GM23338 (cell line): ENCODE results near the gene AEBP2. TPM values are rescaled to one million over a fixed set of nuclear protein-coding genes. Genes with fewer than 3 reads are reported as not detected.

Experiments used
- ATAC-seq: fragments of 200-7000 bp; cut with Tn5 transposase; 3 replicates; pipeline ENCODE4 v1.9.1; 2020
- DNase-seq: peaks from one replicate; pipeline ENCODE4 v3.0.0-alpha.2; 2015; ENCODE audit warnings: low spot score
- H2AFZ ChIP-seq: fragments of 200-600 bp; sonication (generic); 2 replicates; pipeline ENCODE4 v1.8.0; 2016; ENCODE audit warnings: antibody characterized with exemption, mild to moderate bottlenecking, moderate library complexity
- H3F3A ChIP-seq: fragments of 200-600 bp; sonication (generic); replicated peaks from 2 replicates; pipeline ENCODE4 v1.8.0; 2017; ENCODE audit warnings: antibody characterized with exemption, mixed run types, low read depth
- H3K27ac ChIP-seq: fragments of 200-600 bp; sonication (generic); 2 replicates; pipeline ENCODE4 v1.6.1; 2016; ENCODE audit warnings: low read depth
- H3K27me3 ChIP-seq: fragments of 200-600 bp; sonication (generic); 2 replicates; pipeline ENCODE4 v1.8.0; 2016; ENCODE audit warnings: mild to moderate bottlenecking, mixed run types, moderate library complexity; ENCODE audit not compliant: insufficient read depth
- H3K36me3 ChIP-seq: fragments of 200-600 bp; sonication (generic); 2 replicates; pipeline ENCODE4 v1.8.0; 2016; ENCODE audit warnings: mild to moderate bottlenecking; ENCODE audit not compliant: insufficient read depth
- H3K4me1 ChIP-seq: fragments of 200-600 bp; sonication (generic); 2 replicates; pipeline ENCODE4 v1.8.0; 2016; ENCODE audit warnings: mild to moderate bottlenecking, moderate library complexity; ENCODE audit not compliant: insufficient read depth
- H3K4me2 ChIP-seq: fragments of 200-600 bp; sonication (generic); 2 replicates; pipeline ENCODE4 v1.7.1; 2017; ENCODE audit warnings: mixed run types
- H3K4me3 ChIP-seq: fragments of 200-600 bp; sonication (generic); 2 replicates; pipeline ENCODE4 v1.6.1; 2016; ENCODE audit warnings: mixed run types
- H3K79me2 ChIP-seq: fragments of 200-600 bp; sonication (generic); replicated peaks from 2 replicates; pipeline ENCODE4 v1.8.0; 2017; ENCODE audit warnings: mild to moderate bottlenecking; ENCODE audit not compliant: insufficient read depth
- H3K9me2 ChIP-seq: fragments of 200-600 bp; sonication (generic); 2 replicates; pipeline ENCODE4 v1.8.0; 2017; ENCODE audit not compliant: insufficient read depth
- H4K20me1 ChIP-seq: fragments of 200-600 bp; sonication (generic); replicated peaks from 2 replicates; pipeline ENCODE4 v1.8.0; 2017; ENCODE audit warnings: mild to moderate bottlenecking; ENCODE audit not compliant: insufficient read depth
- H3K27ac Mint-ChIP-seq: 2 replicates; pipeline ENCODE4 v1.8.0; 2020; ENCODE audit warnings: inconsistent platforms, mild to moderate bottlenecking, moderate library complexity, mixed read lengths
- H3K27me3 Mint-ChIP-seq: 3 replicates; pipeline ENCODE4 v1.8.0; 2022; ENCODE audit warnings: low read depth, mild to moderate bottlenecking, moderate library complexity, mixed read lengths, inconsistent platforms; ENCODE audit not compliant: insufficient read depth, poor library complexity
- H3K36me3 Mint-ChIP-seq: 3 replicates; pipeline ENCODE4 v1.8.0; 2021; ENCODE audit warnings: low read depth, mild to moderate bottlenecking, inconsistent platforms, moderate library complexity, mixed read lengths
- H3K4me1 Mint-ChIP-seq: 3 replicates; pipeline ENCODE4 v1.8.0; 2020; ENCODE audit warnings: mild to moderate bottlenecking, inconsistent platforms, mixed read lengths
- H3K4me3 Mint-ChIP-seq: 3 replicates; pipeline ENCODE4 v1.8.0; 2021; ENCODE audit warnings: moderate library complexity, mild to moderate bottlenecking, inconsistent platforms, mixed read lengths
- H3K9me3 Mint-ChIP-seq: 3 replicates; pipeline ENCODE4 v1.8.0; 2020; ENCODE audit warnings: moderate library complexity, mild to moderate bottlenecking, inconsistent platforms, mixed read lengths
- CREB1 ChIP-seq: fragments of 250-450 bp; sonication (Bioruptor Pico); IDR thresholded peaks from 2 replicates; pipeline ENCODE4 v1.5.0; 2020; ENCODE audit warnings: low read depth, mild to moderate bottlenecking, moderate library complexity
- CTCF ChIP-seq, 2 experiments: fragments of 200-600 bp in 1 of 2; sonication (generic) in 1 of 2; conservative IDR thresholded peaks; 2 replicates each; pipeline versions ENCODE4 v1.5.1 to v1.6.1; 2016 to 2017; ENCODE audit warnings: antibody characterized with exemption in 2 of 2, low read depth in 2 of 2, mild to moderate bottlenecking in 2 of 2, moderate library complexity in 1 of 2
- ETS1 ChIP-seq: IDR thresholded peaks from 2 replicates; pipeline ENCODE4 v1.6.1; 2016; ENCODE audit warnings: antibody characterized with exemption
- EZH2 ChIP-seq: fragments of 200-600 bp; sonication (generic); IDR thresholded peaks from one replicate; pipeline ENCODE4 v1.8.0; 2017; ENCODE audit warnings: antibody characterized with exemption, mild to moderate bottlenecking, low read depth; ENCODE audit not compliant: unreplicated experiment
- EZH2phosphoT487 ChIP-seq: fragments of 200-600 bp; sonication (generic); IDR thresholded peaks from one replicate; pipeline ENCODE4 v1.8.1; 2018; ENCODE audit warnings: antibody characterized with exemption; ENCODE audit not compliant: unreplicated experiment
- JUNB ChIP-seq: IDR thresholded peaks from one replicate; pipeline ENCODE4 v1.6.1; 2016; ENCODE audit warnings: antibody characterized with exemption; ENCODE audit not compliant: unreplicated experiment
- NANOG ChIP-seq: IDR thresholded peaks from 2 replicates; pipeline ENCODE4 v1.6.1; 2016; ENCODE audit warnings: antibody characterized with exemption, borderline replicate concordance
- POLR2AphosphoS5 ChIP-seq: IDR thresholded peaks from 2 replicates; pipeline ENCODE4 v1.6.1; 2016; ENCODE audit warnings: antibody characterized with exemption, low read depth
- STAT1 ChIP-seq: IDR thresholded peaks from one replicate; pipeline ENCODE4 v1.6.1; 2016; ENCODE audit warnings: antibody characterized with exemption; ENCODE audit not compliant: unreplicated experiment
- ZNF114 ChIP-seq: fragments of 250-450 bp; sonication (Bioruptor Pico); IDR thresholded peaks from 2 replicates; pipeline ENCODE4 v1.5.0; 2020; ENCODE audit warnings: mild to moderate bottlenecking, moderate library complexity
- ZNF331 ChIP-seq: fragments of 250-450 bp; sonication (Bioruptor Pico); IDR thresholded peaks from 2 replicates; pipeline ENCODE4 v1.5.0; 2020; ENCODE audit warnings: low read depth, mild to moderate bottlenecking, moderate library complexity
- polyA plus RNA-seq: library from polyadenylated mRNA; unstranded; fragments of >200 nt; fragmentation: Nextera tagmentation; extraction: Ambion mirVana; gene quantifications from 2 replicates; pipeline ENCODE4 v1.2.1, GENCODE V29; 2016
- total RNA-seq: library from RNA; depleted of rRNA; stranded (reverse); fragments of >200 nt; shearing (Covaris generic); gene quantifications from 2 replicates; pipeline ENCODE4 v1.2.3, GENCODE V29; 2014
- TF ChIP-seq, protein P1 (sequence below): fragments of 250-450 bp; sonication (Bioruptor Pico); IDR thresholded peaks from 2 replicates; pipeline ENCODE4 v1.5.0; 2020; ENCODE audit warnings: mild to moderate bottlenecking, moderate library complexity
- TF ChIP-seq, protein P2 (sequence below): IDR thresholded peaks from one replicate; pipeline ENCODE4 v1.6.1; 2018; ENCODE audit warnings: antibody characterized with exemption; ENCODE audit not compliant: unreplicated experiment

AEBP2 gene
- total and polyA plus RNA-seq, 2 experiments from 2014 or later = 39.3 to 48.1 TPM

- ATAC-seq = no peak; the same call in 2 of the 3 replicates
- H3K27ac Mint-ChIP-seq = no peak overlapping the region
Observed at GRCh38 chr12:19546611-19547162, 107.4 kb downstream of the AEBP2 start.

More at GRCh38 chr12:19546611-19547162, 107.4 kb downstream of the AEBP2 start:
- Histone ChIP-seq H3K27ac (no peak overlapping the region), H3F3A (no peaks in the 10 kb centered on the region), H3K79me2 (no peaks in the 10 kb centered on the region), H3K36me3 (no peaks in the 10 kb centered on the region), H3K4me1 (0 out of 2 replicates have a peak, but pooled peaks cover 8% of the 10 kb centered on the region), H3K27me3 (no peaks in the 10 kb centered on the region), H3K9me2 (no peaks in the 10 kb centered on the region), H3K4me3 (no peak overlapping the region), H3K4me2 (no peak overlapping the region), H4K20me1 (no peaks in the 10 kb centered on the region), H2AFZ (no peak overlapping the region)
- no peak for TF ChIP-seq ETS1
- no peak for TF ChIP-seq STAT1
- TF ChIP-seq, protein P1, sequence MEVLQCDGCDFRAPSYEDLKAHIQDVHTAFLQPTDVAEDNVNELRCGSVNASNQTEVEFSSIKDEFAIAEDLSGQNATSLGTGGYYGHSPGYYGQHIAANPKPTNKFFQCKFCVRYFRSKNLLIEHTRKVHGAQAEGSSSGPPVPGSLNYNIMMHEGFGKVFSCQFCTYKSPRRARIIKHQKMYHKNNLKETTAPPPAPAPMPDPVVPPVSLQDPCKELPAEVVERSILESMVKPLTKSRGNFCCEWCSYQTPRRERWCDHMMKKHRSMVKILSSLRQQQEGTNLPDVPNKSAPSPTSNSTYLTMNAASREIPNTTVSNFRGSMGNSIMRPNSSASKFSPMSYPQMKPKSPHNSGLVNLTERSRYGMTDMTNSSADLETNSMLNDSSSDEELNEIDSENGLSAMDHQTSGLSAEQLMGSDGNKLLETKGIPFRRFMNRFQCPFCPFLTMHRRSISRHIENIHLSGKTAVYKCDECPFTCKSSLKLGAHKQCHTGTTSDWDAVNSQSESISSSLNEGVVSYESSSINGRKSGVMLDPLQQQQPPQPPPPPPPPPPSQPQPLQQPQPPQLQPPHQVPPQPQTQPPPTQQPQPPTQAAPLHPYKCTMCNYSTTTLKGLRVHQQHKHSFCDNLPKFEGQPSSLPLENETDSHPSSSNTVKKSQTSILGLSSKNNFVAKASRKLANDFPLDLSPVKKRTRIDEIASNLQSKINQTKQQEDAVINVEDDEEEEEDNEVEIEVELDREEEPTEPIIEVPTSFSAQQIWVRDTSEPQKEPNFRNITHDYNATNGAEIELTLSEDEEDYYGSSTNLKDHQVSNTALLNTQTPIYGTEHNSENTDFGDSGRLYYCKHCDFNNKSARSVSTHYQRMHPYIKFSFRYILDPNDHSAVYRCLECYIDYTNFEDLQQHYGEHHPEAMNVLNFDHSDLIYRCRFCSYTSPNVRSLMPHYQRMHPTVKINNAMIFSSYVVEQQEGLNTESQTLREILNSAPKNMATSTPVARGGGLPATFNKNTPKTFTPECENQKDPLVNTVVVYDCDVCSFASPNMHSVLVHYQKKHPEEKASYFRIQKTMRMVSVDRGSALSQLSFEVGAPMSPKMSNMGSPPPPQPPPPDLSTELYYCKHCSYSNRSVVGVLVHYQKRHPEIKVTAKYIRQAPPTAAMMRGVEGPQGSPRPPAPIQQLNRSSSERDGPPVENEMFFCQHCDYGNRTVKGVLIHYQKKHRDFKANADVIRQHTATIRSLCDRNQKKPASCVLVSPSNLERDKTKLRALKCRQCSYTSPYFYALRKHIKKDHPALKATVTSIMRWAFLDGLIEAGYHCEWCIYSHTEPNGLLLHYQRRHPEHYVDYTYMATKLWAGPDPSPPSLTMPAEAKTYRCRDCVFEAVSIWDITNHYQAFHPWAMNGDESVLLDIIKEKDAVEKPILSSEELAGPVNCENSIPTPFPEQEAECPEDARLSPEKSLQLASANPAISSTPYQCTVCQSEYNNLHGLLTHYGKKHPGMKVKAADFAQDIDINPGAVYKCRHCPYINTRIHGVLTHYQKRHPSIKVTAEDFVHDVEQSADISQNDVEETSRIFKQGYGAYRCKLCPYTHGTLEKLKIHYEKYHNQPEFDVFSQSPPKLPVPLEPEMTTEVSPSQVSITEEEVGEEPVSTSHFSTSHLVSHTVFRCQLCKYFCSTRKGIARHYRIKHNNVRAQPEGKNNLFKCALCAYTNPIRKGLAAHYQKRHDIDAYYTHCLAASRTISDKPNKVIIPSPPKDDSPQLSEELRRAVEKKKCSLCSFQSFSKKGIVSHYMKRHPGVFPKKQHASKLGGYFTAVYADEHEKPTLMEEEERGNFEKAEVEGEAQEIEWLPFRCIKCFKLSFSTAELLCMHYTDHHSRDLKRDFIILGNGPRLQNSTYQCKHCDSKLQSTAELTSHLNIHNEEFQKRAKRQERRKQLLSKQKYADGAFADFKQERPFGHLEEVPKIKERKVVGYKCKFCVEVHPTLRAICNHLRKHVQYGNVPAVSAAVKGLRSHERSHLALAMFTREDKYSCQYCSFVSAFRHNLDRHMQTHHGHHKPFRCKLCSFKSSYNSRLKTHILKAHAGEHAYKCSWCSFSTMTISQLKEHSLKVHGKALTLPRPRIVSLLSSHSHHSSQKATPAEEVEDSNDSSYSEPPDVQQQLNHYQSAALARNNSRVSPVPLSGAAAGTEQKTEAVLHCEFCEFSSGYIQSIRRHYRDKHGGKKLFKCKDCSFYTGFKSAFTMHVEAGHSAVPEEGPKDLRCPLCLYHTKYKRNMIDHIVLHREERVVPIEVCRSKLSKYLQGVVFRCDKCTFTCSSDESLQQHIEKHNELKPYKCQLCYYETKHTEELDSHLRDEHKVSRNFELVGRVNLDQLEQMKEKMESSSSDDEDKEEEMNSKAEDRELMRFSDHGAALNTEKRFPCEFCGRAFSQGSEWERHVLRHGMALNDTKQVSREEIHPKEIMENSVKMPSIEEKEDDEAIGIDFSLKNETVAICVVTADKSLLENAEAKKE (CRISPR knock-in tag) = no peak
- no peak for TF ChIP-seq CTCF (conservative IDR thresholded peaks at IDR 0.05; ENCODE audit: low read depth in 2 of 2)
- no peak for TF ChIP-seq POLR2AphosphoS5
- no peak for TF ChIP-seq EZH2phosphoT487
- no peak for TF ChIP-seq JUNB
- TF ChIP-seq ZNF331 (CRISPR knock-in tag) = no peak
- no peak for TF ChIP-seq EZH2
- no peak for TF ChIP-seq ZNF114 (CRISPR knock-in tag)
- TF ChIP-seq, protein P2, sequence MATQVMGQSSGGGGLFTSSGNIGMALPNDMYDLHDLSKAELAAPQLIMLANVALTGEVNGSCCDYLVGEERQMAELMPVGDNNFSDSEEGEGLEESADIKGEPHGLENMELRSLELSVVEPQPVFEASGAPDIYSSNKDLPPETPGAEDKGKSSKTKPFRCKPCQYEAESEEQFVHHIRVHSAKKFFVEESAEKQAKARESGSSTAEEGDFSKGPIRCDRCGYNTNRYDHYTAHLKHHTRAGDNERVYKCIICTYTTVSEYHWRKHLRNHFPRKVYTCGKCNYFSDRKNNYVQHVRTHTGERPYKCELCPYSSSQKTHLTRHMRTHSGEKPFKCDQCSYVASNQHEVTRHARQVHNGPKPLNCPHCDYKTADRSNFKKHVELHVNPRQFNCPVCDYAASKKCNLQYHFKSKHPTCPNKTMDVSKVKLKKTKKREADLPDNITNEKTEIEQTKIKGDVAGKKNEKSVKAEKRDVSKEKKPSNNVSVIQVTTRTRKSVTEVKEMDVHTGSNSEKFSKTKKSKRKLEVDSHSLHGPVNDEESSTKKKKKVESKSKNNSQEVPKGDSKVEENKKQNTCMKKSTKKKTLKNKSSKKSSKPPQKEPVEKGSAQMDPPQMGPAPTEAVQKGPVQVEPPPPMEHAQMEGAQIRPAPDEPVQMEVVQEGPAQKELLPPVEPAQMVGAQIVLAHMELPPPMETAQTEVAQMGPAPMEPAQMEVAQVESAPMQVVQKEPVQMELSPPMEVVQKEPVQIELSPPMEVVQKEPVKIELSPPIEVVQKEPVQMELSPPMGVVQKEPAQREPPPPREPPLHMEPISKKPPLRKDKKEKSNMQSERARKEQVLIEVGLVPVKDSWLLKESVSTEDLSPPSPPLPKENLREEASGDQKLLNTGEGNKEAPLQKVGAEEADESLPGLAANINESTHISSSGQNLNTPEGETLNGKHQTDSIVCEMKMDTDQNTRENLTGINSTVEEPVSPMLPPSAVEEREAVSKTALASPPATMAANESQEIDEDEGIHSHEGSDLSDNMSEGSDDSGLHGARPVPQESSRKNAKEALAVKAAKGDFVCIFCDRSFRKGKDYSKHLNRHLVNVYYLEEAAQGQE = no peak
- no peak for TF ChIP-seq CREB1 (CRISPR knock-in tag)
- TF ChIP-seq NANOG = no peak
- Mint-ChIP-seq H3K4me3 (no peak overlapping the region), H3K9me3 (no peaks in the 10 kb centered on the region), H3K36me3 (no peaks in the 10 kb centered on the region), H3K27me3 (peaks cover 3% of the 10 kb centered on the region), H3K4me1 (peaks cover 16% of the 10 kb centered on the region)
- no peak for DNase-seq
